HG03108 (cell line): ENCODE data around the gene HIP1R.

Source experiments
- ATAC-seq: cut with Tn5 transposase; IDR thresholded peaks from one replicate; pipeline ENCODE4 v1.9.1; 2021; ENCODE audit warnings: moderate library complexity; ENCODE audit not compliant: unreplicated experiment

HIP1R gene

GRCh38 chr12:122860040-122860853 is 25.0 kb downstream of the HIP1R start:
- no peak for ATAC-seq

DNA sequence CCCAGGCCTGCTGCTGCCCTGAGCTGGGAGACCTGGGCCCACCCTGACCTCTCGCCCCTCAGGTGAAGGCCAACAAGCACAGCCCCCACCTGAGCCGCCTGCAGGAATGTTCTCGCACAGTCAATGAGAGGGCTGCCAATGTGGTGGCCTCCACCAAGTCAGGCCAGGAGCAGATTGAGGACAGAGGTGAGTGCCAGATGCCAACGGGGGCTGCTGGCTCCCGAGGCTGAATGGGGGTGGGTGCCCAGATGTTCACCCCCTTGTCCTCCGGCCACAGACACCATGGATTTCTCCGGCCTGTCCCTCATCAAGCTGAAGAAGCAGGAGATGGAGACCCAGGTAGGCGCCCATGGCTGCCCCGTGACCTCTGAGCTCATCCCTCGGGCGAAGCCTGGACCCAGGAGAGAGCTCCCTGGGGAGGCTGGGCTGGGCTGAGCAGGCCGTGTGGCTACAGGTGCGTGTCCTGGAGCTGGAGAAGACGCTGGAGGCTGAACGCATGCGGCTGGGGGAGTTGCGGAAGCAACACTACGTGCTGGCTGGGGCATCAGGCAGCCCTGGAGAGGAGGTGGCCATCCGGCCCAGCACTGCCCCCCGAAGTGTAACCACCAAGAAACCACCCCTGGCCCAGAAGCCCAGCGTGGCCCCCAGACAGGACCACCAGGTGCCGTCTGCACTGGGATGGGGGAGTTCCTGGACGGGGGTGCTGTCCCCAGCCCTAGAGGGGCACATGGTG is 25.8 kb downstream of the HIP1R start:
- ATAC-seq, result no peak

DNA sequence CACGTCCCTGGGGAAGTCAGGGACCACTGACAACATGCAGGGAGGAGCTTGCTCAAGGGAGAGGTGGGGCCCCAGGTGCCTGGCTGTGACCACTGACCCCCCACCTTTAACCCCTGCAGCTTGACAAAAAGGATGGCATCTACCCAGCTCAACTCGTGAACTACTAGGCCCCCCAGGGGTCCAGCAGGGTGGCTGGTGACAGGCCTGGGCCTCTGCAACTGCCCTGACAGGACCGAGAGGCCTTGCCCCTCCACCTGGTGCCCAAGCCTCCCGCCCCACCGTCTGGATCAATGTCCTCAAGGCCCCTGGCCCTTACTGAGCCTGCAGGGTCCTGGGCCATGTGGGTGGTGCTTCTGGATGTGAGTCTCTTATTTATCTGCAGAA is 26.3 kb downstream of the HIP1R start:
- ATAC-seq, result no peak

DNA sequence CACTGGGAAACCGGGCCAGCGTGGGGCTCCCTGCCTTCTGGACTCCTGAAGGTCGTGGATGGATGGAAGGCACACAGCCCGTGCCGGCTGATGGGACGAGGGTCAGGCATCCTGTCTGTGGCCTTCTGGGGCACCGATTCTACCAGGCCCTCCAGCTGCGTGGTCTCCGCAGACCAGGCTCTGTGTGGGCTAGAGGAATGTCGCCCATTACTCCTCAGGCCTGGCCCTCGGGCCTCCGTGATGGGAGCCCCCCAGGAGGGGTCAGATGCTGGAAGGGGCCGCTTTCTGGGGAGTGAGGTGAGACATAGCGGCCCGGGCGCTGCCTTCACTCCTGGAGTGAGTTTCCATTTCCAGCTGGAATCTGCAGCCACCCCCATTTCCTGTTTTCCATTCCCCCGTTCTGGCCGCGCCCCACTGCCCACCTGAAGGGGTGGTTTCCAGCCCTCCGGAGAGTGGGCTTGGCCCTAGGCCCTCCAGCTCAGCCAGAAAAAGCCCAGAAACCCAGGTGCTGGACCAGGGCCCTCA is 26.9 kb downstream of the HIP1R start:
- ATAC-seq, result no peak

DNA sequence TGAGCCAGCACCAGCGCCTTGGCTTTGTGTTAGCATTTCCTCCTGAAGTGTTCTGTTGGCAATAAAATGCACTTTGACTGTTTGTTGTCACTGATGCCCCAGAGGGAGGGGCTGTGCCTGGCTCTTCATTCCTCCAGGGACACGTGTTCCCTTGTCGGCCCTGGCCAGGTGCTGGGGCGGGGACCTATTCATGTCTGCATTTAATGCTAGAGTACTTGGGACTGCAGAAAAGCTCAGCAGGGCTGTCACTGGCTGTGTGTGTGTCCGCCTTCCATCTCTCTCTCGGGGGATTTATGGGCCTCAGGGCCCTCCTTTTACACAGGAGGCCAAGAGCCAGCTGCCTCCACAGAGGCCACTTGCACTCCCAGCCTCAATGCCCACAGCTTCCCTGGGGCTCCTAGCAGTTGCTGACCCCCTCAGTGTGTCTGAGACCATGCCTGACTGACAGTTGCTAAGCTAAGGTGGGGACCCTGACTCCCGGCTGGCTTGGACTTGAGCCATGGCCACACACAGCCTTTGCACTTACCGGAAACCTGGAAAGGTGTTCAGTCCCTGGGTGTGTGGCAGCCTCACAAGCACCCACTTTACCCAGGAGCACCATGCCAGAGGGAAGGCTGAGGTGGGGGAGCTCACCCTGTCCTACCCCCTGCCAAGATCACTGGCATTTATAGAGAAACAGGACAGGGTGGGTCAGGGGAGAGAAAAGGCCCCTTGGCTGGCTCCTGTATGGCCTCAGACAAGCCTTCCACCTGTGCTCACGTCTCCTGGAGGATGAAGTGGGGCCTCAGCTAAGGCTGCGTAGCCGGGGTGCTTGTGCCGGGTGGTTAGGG is 27.8 kb downstream of the HIP1R start:
- ATAC-seq, result no peak

- no peak for ATAC-seq
Measured at GRCh38 chr12:122864894-122865253, 29.6 kb downstream of the HIP1R start.

DNA sequence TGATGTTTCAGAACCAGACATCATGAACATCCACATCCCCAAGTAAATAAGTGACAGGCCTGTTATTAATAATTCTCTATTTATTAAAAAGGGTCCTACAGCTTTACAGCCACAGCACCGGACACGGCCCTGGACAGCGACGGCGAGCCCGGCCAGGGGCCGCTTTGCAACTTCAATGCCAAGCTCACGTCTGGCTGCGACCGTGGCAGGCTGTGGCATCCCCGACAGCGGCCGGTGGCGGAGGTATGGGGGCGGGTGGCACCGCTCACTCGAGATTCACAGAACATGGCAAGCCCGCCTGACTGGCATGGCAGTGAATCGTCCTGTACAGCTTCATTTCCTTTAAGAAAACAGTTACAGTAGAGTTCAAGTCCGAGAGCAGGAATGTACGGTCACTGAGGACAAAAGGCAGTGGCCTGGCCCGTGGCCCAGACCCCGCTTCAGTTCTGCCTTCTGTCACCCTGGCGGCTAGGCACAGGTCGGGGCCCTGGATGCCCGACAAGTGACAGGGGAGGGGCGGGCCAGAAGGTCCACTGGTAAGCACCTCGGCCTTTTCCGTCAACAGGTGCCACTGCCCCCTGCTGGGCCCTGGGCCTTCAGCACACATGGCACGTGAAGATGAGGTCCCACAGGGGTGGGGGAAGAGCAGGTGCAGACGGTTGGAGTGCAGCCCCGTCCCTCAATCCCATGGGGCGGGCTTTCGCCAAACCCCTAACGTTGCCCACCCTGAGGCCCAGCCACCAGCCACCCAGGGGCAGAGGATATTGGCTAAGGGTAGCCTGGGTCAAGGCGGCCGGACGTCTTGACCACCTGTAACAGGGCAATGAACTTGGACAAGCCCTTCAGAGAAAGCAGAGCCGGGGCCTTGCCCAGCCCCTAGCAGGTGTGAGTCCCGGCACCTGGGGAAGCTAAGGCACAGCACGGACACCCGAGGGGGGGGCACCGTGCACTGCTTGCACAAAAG is 30.3 kb downstream of the HIP1R start:
- ATAC-seq, result no peak

DNA sequence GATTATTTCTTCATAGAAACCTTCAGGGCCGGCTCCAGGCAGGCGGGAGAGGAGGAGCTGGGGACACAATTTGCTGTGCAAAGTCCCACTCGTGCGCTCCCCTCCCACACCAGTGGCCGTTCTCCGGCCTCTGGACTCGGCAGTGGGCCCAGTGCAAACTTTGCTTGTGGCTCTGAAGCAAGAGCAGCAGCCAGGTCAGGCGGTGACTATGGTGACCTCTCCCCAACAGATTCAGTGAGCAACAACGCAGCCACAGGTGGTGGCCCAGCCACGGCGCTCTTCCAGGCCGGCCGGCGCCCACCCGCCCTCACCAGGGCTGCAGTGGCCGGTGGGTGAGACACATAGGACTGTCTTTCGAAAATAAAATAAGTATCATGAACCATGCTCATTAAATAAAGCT is 31.1 kb downstream of the HIP1R start:
- no peak for ATAC-seq

DNA sequence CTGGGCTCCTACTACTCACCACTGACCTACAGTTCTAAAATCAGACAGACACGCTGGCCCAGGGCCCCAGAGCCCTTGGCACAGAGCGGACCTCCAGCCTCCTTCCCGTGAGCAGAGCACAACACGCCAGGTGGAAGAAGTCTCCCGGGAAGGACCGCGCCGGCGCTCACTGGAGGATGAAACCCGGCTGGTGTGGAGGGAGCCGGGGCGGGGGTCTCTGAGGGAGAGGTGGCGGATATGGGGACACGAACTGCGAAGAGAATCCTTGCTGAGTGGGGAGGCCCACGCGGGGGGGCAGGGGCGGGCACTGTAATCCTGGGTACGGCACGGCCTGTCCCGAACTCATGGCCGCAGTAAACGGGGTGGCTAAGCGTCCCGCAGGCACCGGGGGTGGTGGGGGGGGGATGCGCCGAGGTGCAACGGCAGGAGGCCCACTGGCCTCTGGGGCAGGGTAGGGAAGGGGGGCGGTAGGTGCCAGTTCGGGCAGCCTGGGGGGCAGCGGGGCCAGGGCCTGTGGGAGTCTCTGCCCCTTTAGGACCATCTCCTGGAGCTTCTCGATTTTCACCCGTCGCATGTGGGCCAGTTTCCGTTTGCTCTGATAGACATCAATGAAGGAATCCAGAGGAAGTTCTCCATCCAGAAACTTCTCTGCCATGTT is 31.8 kb downstream of the HIP1R start:
- no peak for ATAC-seq

DNA sequence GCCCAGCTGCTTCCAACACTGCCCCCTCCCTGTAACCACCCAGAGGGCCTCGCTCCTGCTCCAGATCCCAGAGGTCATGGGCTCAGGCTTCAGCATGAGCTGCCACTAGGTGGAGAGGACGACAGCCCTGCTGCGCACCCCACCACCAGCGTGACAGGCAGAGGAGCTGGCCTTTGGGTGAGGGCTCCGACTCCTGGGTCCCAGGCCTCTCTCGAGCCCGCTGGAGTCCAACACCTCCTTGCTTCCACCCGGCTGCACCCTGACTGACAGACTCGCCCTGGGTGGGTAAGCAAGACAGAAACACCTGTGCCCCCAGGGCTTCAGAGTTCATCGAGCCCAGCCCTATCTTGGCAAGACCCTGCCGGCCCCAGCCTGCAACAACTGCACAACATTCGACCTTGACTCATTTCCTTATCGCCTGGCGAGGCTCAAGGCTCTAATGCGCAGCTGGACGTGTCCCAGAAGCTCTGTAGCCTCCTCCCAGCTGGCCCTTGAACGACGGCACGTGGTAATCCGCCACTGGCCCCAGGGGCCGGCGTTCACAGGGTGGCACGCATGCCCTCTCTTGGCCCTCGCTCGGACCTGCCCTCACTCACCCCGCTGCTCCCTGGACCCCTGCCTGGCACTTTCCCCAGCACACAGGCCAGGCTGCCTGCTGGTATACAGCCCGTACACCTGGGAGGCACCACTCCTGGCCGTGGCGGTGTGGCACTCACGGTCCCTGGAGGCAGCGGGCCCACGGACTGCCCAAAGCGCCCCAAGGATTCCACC is 32.6 kb downstream of the HIP1R start:
- no peak for ATAC-seq

DNA sequence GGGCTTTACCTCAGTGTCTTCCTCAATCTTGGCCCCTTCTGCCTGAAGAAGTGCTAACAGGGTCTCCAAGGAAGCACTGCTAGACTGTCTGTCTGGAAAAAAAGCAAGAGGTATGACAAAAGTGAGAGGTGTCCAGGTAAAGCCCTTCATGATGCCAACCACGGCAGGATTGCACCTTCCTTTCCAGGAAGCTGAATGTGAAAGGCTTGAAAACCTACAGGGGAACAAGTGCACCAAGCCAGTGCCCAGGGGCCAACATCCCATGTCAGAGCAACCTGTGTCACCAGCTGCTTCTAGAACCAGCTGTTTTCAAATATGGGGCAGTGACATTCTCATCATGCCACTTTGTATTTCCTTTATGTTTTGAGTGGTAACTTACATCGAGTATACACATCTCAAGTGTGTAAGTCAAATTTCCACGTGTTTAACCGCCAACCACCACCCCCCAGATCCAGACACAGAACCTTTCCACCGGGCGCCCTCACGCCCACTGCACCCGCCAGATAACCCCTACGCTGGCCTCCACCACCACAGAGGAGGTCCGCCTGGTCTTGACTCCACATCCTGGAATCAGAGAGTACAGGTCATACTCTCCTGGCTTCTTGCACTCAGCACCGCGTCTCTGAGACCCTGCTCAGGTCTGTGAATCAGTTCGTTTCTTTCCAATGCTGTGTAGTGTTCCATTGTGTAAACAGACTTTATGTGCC is 33.4 kb downstream of the HIP1R start:
- no peak for ATAC-seq

- no peak for ATAC-seq
Measured at GRCh38 chr12:122869207-122869973, 34.1 kb downstream of the HIP1R start.

GRCh38 chr12:122870163-122870842 is 35.0 kb downstream of the HIP1R start:
- no peak for ATAC-seq

DNA sequence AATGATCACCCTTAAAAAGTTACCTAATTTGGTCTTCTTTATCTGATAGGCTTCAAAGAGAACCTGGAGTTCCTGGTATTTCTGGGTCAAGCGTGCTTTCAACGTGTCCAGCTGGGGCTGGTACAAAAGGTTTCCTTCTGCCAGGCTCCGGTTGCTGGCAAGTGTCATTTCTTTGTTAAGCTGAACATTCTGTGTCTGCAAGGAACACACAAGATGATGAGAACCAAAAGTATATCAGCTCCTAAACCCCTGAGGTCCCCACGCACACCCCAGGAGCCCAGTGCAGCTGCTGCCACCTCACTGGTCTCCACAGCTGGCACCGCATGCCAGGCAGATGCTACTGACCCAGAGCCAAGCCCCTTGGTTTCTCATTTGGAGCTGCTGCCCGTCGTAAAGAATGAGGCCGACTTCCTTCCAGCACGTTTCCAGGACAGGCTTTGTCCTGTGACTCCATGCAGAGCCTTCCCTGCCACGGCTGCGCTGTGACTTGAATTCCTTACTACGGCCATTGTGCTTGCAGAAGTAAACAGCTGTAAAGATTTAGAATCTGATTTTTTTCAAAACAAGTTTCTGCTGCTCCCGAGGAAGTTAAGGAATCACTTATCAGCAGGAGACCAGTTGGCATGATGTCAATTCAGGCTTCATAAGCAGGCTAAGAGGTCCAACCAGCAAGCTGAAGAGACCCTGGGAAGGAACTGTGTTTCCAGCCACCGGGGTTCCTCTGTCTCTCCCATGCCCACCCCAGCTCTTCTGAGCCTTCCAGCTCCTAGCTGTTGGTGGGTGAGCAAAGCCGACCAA is 35.8 kb downstream of the HIP1R start:
- ATAC-seq, result no peak

GRCh38 chr12:122871851-122872780 is 36.9 kb downstream of the HIP1R start:
- ATAC-seq, result peak; percentile 29
